Esophagus (tissue), 2 donors: ENCODE data around the gene IWS1. TPM values are rescaled to one million over a fixed set of nuclear protein-coding genes. Genes with fewer than 3 reads are reported as not detected.

ENCODE experiments used
- H3K27ac ChIP-seq, 2 donors: one replicate each; pipeline ENCODE4 v1.5.1; 2013; ENCODE audit warnings: low read depth in 2 of 2, mild to moderate bottlenecking in 2 of 2, inconsistent platforms in 1 of 2, low read length in 1 of 2, moderate library complexity in 1 of 2
- H3K27me3 ChIP-seq, 2 donors: one replicate each; pipeline ENCODE4 v1.6.1; 2013; ENCODE audit warnings: low read length in 2 of 2, control low read depth in 1 of 2, mild to moderate bottlenecking in 1 of 2; ENCODE audit not compliant: insufficient read depth in 2 of 2, control insufficient read depth in 1 of 2
- H3K36me3 ChIP-seq, 2 donors: one replicate each; pipeline ENCODE4 v1.6.1; 2013; ENCODE audit warnings: low read length in 1 of 2; ENCODE audit not compliant: control insufficient read depth in 2 of 2, insufficient read depth in 2 of 2
- H3K4me1 ChIP-seq, 2 donors: one replicate each; pipeline ENCODE4 v1.6.1; 2013; ENCODE audit warnings: low read length in 1 of 2; ENCODE audit not compliant: control insufficient read depth in 2 of 2, insufficient read depth in 2 of 2
- H3K4me3 ChIP-seq, 2 donors: one replicate each; pipeline ENCODE4 v1.5.1; 2013; ENCODE audit warnings: low read length in 2 of 2, mild to moderate bottlenecking in 2 of 2, low read depth in 1 of 2, moderate library complexity in 1 of 2
- H3K9me3 ChIP-seq, 2 donors: one replicate each; pipeline ENCODE4 v1.6.1; 2013; ENCODE audit warnings: mild to moderate bottlenecking in 2 of 2, low read depth in 1 of 2, low read length in 1 of 2, moderate library complexity in 1 of 2; ENCODE audit not compliant: control insufficient read depth in 2 of 2, insufficient read depth in 1 of 2
- WGBS, 2 donors: extraction: QIAGEN DNeasy Blood & Tissue Kit; methylation state at CpG; one replicate each; pipeline ENCODE4 v1.1.7; 2013; 5-methylcytosine and 5-hydroxymethylcytosine counted together
- polyA plus RNA-seq, 2 donors: library from polyadenylated mRNA; stranded (reverse); fragments of 200-250 nt; gene quantifications; one replicate each; pipeline ENCODE4 v1.2.3, GENCODE V29; 2013
- donor health status: healthy with polysubstance abuse.
- donor health status: Bipolar disorder and iron deficiency.

IWS1 gene
- polyA plus RNA-seq, 2 donors = 14.1 to 19.7 TPM

GRCh38 chr2:127517465-127517864 is 8.8 kb downstream of the IWS1 start:
- Histone ChIP-seq H3K36me3 (peaks cover 0 to 8% of the 10 kb centered on the region in 2 donors), H3K4me1 (peaks cover 0 to 6% of the 10 kb centered on the region in 2 donors), H3K27ac (no peak overlapping the region), H3K27me3 (no peaks in the 10 kb centered on the region), H3K9me3 (no peaks in the 10 kb centered on the region), H3K4me3 (no peak overlapping the region)
- WGBS, 2 donors = 86 to 93% methylated on average over 2 of the region's 2 CpGs

DNA sequence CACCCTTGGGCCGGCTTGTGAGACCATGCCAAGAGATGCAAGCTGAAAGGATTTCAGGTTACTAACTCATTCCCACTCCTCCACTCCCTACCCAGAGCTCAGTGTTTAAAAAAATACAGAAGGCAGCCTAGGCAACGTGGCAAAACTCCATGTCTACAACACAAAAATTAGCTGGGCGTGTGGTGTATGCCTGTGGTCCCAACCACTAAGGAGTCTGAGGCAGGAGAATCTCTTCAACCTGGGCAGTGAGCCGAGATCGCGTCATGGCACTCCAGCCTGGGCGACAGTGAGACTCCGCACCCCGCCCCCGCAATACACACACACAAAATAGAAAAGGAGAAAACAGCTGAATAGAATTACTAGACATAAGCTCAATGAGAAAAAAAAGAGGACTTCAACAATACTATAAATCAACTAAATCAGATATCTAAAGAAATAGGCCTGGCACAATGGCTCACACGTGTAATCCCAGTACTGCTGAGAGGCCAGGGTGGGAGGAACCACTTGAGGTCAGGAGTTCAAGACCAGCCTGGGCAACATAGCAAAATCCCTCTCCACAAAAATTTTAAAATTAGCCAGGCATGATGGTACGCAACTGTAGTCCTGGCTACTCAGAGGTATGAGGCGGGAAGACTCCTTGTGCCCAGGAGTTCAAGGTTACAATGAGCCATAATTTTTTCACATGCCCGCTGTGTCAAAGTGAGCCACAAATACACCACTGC is 10.1 kb downstream of the IWS1 start:
- Histone ChIP-seq H3K9me3 (no peaks in the 10 kb centered on the region), H3K4me3 (no peak overlapping the region), H3K27ac (peak overlapping the region; percentile 40 to 61), H3K4me1 (peaks cover 0 to 6% of the 10 kb centered on the region in 2 donors), H3K27me3 (no peaks in the 10 kb centered on the region), H3K36me3 (peaks cover 0 to 6% of the 10 kb centered on the region in 2 donors)
- whole genome bisulfite sequencing, 2 donors = 75 to 76% methylated on average over 14 of the region's 14 CpGs

- H3K4me1 ChIP-seq = peaks cover 0 to 6% of the 10 kb centered on the region in 2 donors
- peaks cover 0 to 6% of the 10 kb centered on the region in 2 donors for H3K36me3 ChIP-seq
- H3K27ac ChIP-seq = peak overlapping the region; percentile 40 to 61
- no peaks in the 10 kb centered on the region for H3K9me3 ChIP-seq
- 56 to 63% methylated on average over 6 of the region's 6 CpGs for WGBS, 2 donors
- H3K4me3 ChIP-seq = no peak overlapping the region
- H3K27me3 ChIP-seq = no peaks in the 10 kb centered on the region
Observed at GRCh38 chr2:127515383-127515915, 10.8 kb downstream of the IWS1 start.

DNA sequence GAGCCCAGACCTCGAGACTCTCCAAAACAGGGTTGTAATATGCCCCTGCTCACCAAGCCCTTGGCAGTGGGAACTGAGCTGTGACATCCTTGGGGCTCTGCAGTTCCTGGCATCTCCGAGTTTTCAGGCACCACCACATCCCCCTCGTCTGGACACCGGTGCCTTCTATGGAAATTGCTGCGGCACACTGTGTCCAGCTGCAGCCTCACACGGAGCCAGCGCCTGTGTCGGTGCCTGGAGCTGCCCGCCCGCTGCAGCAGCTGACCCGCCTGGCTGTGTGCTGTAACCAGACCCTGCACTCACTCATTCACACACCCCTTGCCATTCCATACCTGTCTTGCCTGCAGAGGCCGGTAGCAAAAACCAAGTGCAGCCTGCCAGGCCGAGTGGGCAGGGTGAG is 11.8 kb downstream of the IWS1 start:
- Histone ChIP-seq H3K27ac (peak overlapping the region in 1 of 2 donors; percentile 57), H3K9me3 (no peaks in the 10 kb centered on the region), H3K4me1 (peaks cover 0 to 6% of the 10 kb centered on the region in 2 donors), H3K27me3 (no peaks in the 10 kb centered on the region), H3K4me3 (no peak overlapping the region), H3K36me3 (peaks cover 0 to 6% of the 10 kb centered on the region in 2 donors)
- 86 to 91% methylated on average over 13 of the region's 13 CpGs for WGBS, 2 donors

- H3K36me3 ChIP-seq = peaks cover 0 to 6% of the 10 kb centered on the region in 2 donors
- peak overlapping the region in 1 of 2 donors; percentile 26 for H3K27ac ChIP-seq
- no peak overlapping the region for H3K4me3 ChIP-seq
- H3K9me3 ChIP-seq = no peaks in the 10 kb centered on the region
- no peaks in the 10 kb centered on the region for H3K27me3 ChIP-seq
- 82% methylated on average over 10 of the region's 10 CpGs for WGBS, 2 donors
- H3K4me1 ChIP-seq = peaks cover 0 to 6% of the 10 kb centered on the region in 2 donors
Observed at GRCh38 chr2:127514076-127514475, 12.2 kb downstream of the IWS1 start.

- Histone ChIP-seq H3K27me3 (no peaks in the 10 kb centered on the region), H3K36me3 (peaks cover 0 to 6% of the 10 kb centered on the region in 2 donors), H3K9me3 (no peaks in the 10 kb centered on the region), H3K27ac (no peak overlapping the region), H3K4me3 (no peak overlapping the region), H3K4me1 (peaks cover 0 to 8% of the 10 kb centered on the region in 2 donors)
- WGBS, 2 donors = 91 to 97% methylated on average over 4 of the region's 4 CpGs
Observed at GRCh38 chr2:127512362-127512761, 13.9 kb downstream of the IWS1 start.

DNA sequence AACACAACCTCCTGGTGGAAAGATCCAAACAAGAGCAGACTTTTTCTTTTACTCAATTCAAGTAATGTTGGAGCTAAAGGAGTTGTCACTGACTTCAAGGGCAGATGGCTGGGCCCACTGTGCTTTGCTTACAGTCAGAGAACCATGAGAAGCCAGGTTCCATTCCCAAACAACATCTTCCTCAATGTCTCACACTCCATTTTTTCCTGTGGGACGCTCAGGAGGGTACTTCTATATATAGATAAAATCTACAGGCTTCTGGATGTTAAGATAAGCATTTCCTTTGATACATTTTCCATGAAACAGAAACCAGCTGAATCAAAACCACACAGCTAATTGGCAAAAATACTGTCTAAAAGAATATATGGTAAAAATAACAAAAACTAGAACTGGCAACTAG is 14.4 kb downstream of the IWS1 start:
- no peaks in the 10 kb centered on the region for H3K9me3 ChIP-seq
- H3K4me3 ChIP-seq = no peak overlapping the region
- H3K4me1 ChIP-seq = peaks cover 0 to 8% of the 10 kb centered on the region in 2 donors
- no peaks in the 10 kb centered on the region for H3K27me3 ChIP-seq
- no peak overlapping the region for H3K27ac ChIP-seq
- WGBS, 2 donors = 65 to 72% methylated on average over 1 of the region's 1 CpG
- peaks cover 0 to 6% of the 10 kb centered on the region in 2 donors for H3K36me3 ChIP-seq

DNA sequence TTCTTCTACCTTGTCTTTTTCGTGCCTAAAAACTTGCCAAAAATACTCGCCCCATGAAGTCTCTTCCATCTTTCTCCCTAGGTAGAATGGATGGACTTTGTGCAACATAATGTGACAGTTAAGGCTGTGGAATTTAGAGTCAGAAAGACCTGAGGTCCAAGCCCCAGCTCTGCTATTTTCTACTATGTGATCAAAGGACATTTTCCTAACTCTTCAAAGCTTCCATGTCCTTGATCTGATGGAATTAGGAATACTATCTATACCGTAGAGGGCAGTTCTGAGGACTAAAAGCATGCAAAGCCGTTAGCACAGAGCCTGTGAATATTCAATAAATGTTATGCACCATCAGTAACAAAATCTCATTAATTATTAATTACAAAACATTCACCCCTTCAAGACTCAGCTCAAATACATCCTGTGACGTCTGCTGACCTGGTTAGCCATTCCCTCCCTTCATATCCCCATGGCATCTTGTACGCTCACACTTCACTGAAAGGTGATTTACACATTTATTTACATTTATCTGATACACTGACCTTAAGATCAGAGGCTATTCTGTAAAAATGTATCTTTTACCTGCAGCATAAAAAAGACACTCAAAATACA is 15.1 kb downstream of the IWS1 start:
- H3K27me3 ChIP-seq = no peaks in the 10 kb centered on the region
- H3K27ac ChIP-seq = no peak overlapping the region
- 90 to 91% methylated on average over 6 of the region's 6 CpGs for WGBS, 2 donors
- H3K36me3 ChIP-seq = peaks cover 0 to 6% of the 10 kb centered on the region in 2 donors
- H3K4me3 ChIP-seq = no peak overlapping the region
- no peaks in the 10 kb centered on the region for H3K9me3 ChIP-seq
- peaks cover 0 to 8% of the 10 kb centered on the region in 2 donors for H3K4me1 ChIP-seq

GRCh38 chr2:127510073-127510472 is 16.2 kb downstream of the IWS1 start:
- H3K4me3 ChIP-seq = no peak overlapping the region
- WGBS, 2 donors = 80 to 87% methylated on average over 2 of the region's 2 CpGs
- H3K4me1 ChIP-seq = peaks cover 0 to 8% of the 10 kb centered on the region in 2 donors
- no peak overlapping the region for H3K27ac ChIP-seq
- peaks cover 5 to 10% of the 10 kb centered on the region in 2 donors for H3K36me3 ChIP-seq
- H3K9me3 ChIP-seq = no peaks in the 10 kb centered on the region
- no peaks in the 10 kb centered on the region for H3K27me3 ChIP-seq
